ENCODE results near the gene PPP6R3. TPM values are rescaled to one million over a fixed set of nuclear protein-coding genes. Genes with fewer than 3 reads are reported as not detected.

Gene PPP6R3
- total RNA-seq, 2 donors from 2014 or later = 118 to 136 TPM

- Mint-ChIP-seq H3K36me3 (ENCODE audit: low read depth) (peaks cover 69% of the 10 kb centered on the region), H3K4me3 (no peak overlapping the region), H3K9me3 (no peaks in the 10 kb centered on the region), H3K27ac (no peak overlapping the region), H3K27me3 (ENCODE audit: insufficient read depth) (no peaks in the 10 kb centered on the region), H3K4me1 (peaks cover 17% of the 10 kb centered on the region)
- no peak overlapping the region for H3K9ac ChIP-seq (ENCODE audit: extremely low read depth, low read length, poor library complexity, severe bottlenecking)
- no peaks in the 10 kb centered on the region for H3K27me3 ChIP-seq (ENCODE audit: control insufficient read depth, insufficient read depth, low read length, poor library complexity, severe bottlenecking)
- peaks cover 10% of the 10 kb centered on the region for H3K4me1 ChIP-seq (ENCODE audit: control insufficient read depth, insufficient read depth, low read length)
- peaks cover 96% of the 10 kb centered on the region for H3K36me3 ChIP-seq (ENCODE audit: control insufficient read depth, insufficient read depth, low read length)
- TF ChIP-seq, protein P1, sequence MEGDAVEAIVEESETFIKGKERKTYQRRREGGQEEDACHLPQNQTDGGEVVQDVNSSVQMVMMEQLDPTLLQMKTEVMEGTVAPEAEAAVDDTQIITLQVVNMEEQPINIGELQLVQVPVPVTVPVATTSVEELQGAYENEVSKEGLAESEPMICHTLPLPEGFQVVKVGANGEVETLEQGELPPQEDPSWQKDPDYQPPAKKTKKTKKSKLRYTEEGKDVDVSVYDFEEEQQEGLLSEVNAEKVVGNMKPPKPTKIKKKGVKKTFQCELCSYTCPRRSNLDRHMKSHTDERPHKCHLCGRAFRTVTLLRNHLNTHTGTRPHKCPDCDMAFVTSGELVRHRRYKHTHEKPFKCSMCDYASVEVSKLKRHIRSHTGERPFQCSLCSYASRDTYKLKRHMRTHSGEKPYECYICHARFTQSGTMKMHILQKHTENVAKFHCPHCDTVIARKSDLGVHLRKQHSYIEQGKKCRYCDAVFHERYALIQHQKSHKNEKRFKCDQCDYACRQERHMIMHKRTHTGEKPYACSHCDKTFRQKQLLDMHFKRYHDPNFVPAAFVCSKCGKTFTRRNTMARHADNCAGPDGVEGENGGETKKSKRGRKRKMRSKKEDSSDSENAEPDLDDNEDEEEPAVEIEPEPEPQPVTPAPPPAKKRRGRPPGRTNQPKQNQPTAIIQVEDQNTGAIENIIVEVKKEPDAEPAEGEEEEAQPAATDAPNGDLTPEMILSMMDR (conservative IDR thresholded peaks at IDR 0.05) = no peak
- no peak for DNase-seq
- H3K4me3 ChIP-seq (ENCODE audit: low read length) = no peak overlapping the region
- 93 to 97% methylated on average over 5 of the region's 5 CpGs for WGBS, 2 experiments (ENCODE audit: insufficient coverage in 1 of 2, insufficient read length in 1 of 2)
- H3K27ac ChIP-seq (ENCODE audit: low read depth, low read length) = no peak overlapping the region
- no peaks in the 10 kb centered on the region for H3K9me3 ChIP-seq (ENCODE audit: control insufficient read depth, low read length)
Observed at GRCh38 chr11:68579455-68579854, 118.9 kb downstream of the PPP6R3 start.

DNA sequence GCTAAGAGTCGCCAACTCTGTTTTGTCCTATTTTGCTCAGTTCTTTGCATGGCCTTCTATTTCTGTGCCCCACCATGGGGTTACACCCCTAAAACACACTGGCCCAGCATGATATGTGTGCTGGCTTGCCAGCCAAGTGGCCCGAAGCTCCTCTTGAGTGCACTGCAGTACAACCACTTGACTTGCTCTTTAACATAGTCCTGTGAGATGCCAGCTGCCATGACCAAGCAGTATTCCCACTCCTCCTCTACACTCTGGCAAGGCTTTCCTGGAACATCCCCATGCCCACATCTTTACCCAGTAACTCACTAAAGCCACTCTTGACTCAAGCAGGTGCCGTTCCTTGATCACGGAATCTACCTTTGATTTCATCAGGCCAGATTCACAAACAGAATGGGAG is 120.9 kb downstream of the PPP6R3 start:
- H3K36me3 ChIP-seq (ENCODE audit: control insufficient read depth, insufficient read depth, low read length) = peaks cover 96% of the 10 kb centered on the region
- no peak overlapping the region for H3K4me3 Mint-ChIP-seq

GRCh38 chr11:68581901-68582300 is 121.3 kb downstream of the PPP6R3 start:
- no peak for DNase-seq
- H3K27ac Mint-ChIP-seq = no peak overlapping the region
- no peaks in the 10 kb centered on the region for H3K9me3 Mint-ChIP-seq
- Histone ChIP-seq H3K9me3 (ENCODE audit: control insufficient read depth, low read length) (no peaks in the 10 kb centered on the region), H3K27ac (ENCODE audit: low read depth, low read length) (no peak overlapping the region), H3K27me3 (ENCODE audit: control insufficient read depth, insufficient read depth, low read length, poor library complexity, severe bottlenecking) (no peaks in the 10 kb centered on the region), H3K36me3 (ENCODE audit: control insufficient read depth, insufficient read depth, low read length) (peaks cover 96% of the 10 kb centered on the region), H3K4me1 (ENCODE audit: control insufficient read depth, insufficient read depth, low read length) (peaks cover 10% of the 10 kb centered on the region), H3K9ac (ENCODE audit: extremely low read depth, low read length, poor library complexity, severe bottlenecking) (no peak overlapping the region), H3K4me3 (ENCODE audit: low read length) (no peak overlapping the region)
- peaks cover 17% of the 10 kb centered on the region for H3K4me1 Mint-ChIP-seq
- no peaks in the 10 kb centered on the region for H3K27me3 Mint-ChIP-seq (ENCODE audit: insufficient read depth)
- 89 to 96% methylated on average over 3 of the region's 3 CpGs for WGBS, 2 experiments (ENCODE audit: insufficient coverage in 1 of 2, insufficient read length in 1 of 2)
- TF ChIP-seq, protein P1 (conservative IDR thresholded peaks at IDR 0.05) = no peak
- H3K4me3 Mint-ChIP-seq = no peak overlapping the region
- peaks cover 67% of the 10 kb centered on the region for H3K36me3 Mint-ChIP-seq (ENCODE audit: low read depth)

More for the DNA sequence above, 120.9 kb downstream of the PPP6R3 start:
- H3K4me1 Mint-ChIP-seq = peaks cover 17% of the 10 kb centered on the region
- H3K27me3 ChIP-seq (ENCODE audit: control insufficient read depth, insufficient read depth, low read length, poor library complexity, severe bottlenecking) = no peaks in the 10 kb centered on the region
- no peak overlapping the region for H3K27ac Mint-ChIP-seq
- H3K4me1 ChIP-seq (ENCODE audit: control insufficient read depth, insufficient read depth, low read length) = peaks cover 10% of the 10 kb centered on the region
- H3K27ac ChIP-seq (ENCODE audit: low read depth, low read length) = no peak overlapping the region
- 94 to 98% methylated on average over 3 to 4 of the region's 4 CpGs for WGBS, 2 experiments (ENCODE audit: insufficient coverage in 1 of 2, insufficient read length in 1 of 2)
- H3K9me3 ChIP-seq (ENCODE audit: control insufficient read depth, low read length) = no peaks in the 10 kb centered on the region
- DNase-seq = no peak
- H3K9ac ChIP-seq (ENCODE audit: extremely low read depth, low read length, poor library complexity, severe bottlenecking) = no peak overlapping the region
- no peaks in the 10 kb centered on the region for H3K27me3 Mint-ChIP-seq (ENCODE audit: insufficient read depth)
- TF ChIP-seq, protein P1 (conservative IDR thresholded peaks at IDR 0.05) = no peak
- H3K36me3 Mint-ChIP-seq (ENCODE audit: low read depth) = peaks cover 68% of the 10 kb centered on the region
- H3K9me3 Mint-ChIP-seq = no peaks in the 10 kb centered on the region
- H3K4me3 ChIP-seq (ENCODE audit: low read length) = no peak overlapping the region
